NCI-H526 treated with DMSO at 0.1 percent for 48 hours (cell line): ENCODE results near the gene CCT3.
A peak's percentile ranks its signal among the peaks of the same experiment; 100 is the strongest.
"Not testable (repeated sequence)": the region's sequence is repeated elsewhere in the genome, so short reads cannot be mapped to it uniquely, and the experiment has no call there.

ENCODE experiments used
- DNase-seq: peaks from one replicate; lab custom pipeline; 2025; lab: John Stamatoyannopoulos, UW

CCT3 gene

GRCh38 chr1:156368889-156369684 lies 31.0 kb upstream of the CCT3 start, which contains the start of gene RHBG:
RHBG (plus strand) TSS chr1:156369211; CDS start chr1:156369250, 39 bp downstream.
- DNase-seq: peak; percentile 68

GRCh38 chr1:156368157-156368658 lies 30.1 kb upstream of the CCT3 start:
- no peak for DNase-seq

GRCh38 chr1:156367383-156368156 lies 29.5 kb upstream of the CCT3 start:
- no peak for DNase-seq

- DNase-seq: no peak
Measured at GRCh38 chr1:156366378-156367166, 28.5 kb upstream of the CCT3 start.

- no peak for DNase-seq
Measured at GRCh38 chr1:156365754-156366153, 27.7 kb upstream of the CCT3 start.

- no peak for DNase-seq
Measured at GRCh38 chr1:156360534-156360933, 22.4 kb upstream of the CCT3 start.

GRCh38 chr1:156359973-156360372 lies 21.9 kb upstream of the CCT3 start:
- DNase-seq: no peak

GRCh38 chr1:156359249-156359648 lies 21.2 kb upstream of the CCT3 start:
- DNase-seq: no peak

- DNase-seq: no peak
Measured at GRCh38 chr1:156358641-156359040, 20.5 kb upstream of the CCT3 start.

- no peak for DNase-seq
Measured at GRCh38 chr1:156357977-156358376, 19.9 kb upstream of the CCT3 start.

- peak; percentile 93 for DNase-seq
Measured at GRCh38 chr1:156356875-156357534, 18.9 kb upstream of the CCT3 start.

- DNase-seq: no peak
Measured at GRCh38 chr1:156356262-156356874, 18.3 kb upstream of the CCT3 start.

- not testable (repeated sequence) for DNase-seq
Measured at GRCh38 chr1:156352481-156352880, 14.4 kb upstream of the CCT3 start.

GRCh38 chr1:156347331-156347730 lies 9.2 kb upstream of the CCT3 start:
- DNase-seq: no peak

- no peak for DNase-seq
Measured at GRCh38 chr1:156346636-156347035, 8.5 kb upstream of the CCT3 start.

GRCh38 chr1:156346035-156346434 lies 7.9 kb upstream of the CCT3 start:
- not testable (repeated sequence) for DNase-seq

GRCh38 chr1:156344409-156344808 lies 6.3 kb upstream of the CCT3 start:
- DNase-seq: no peak

- DNase-seq: no peak
Measured at GRCh38 chr1:156342166-156342955, 4.3 kb upstream of the CCT3 start.

GRCh38 chr1:156337888-156338179 lies 258 bp downstream of the CCT3 start:
- no peak for DNase-seq

GRCh38 chr1:156337052-156337887 lies 822 bp downstream of the CCT3 start:
- peak; percentile 52 for DNase-seq
